ENCODE results near the gene PTPRC. TPM values are rescaled to one million over a fixed set of nuclear protein-coding genes. Genes with fewer than 3 reads are reported as not detected.

PTPRC gene
- total RNA-seq, 1 donor from 2014 or later: 33.4 TPM

GRCh38 chr1:198683449-198683848 is 44.6 kb downstream of the PTPRC start:
- Histone ChIP-seq H3K4me1 (no peaks in the 10 kb centered on the region), H3K27me3 (no peaks in the 10 kb centered on the region), H3K4me3 (no peak overlapping the region), H3K27ac (no peak overlapping the region), H3K9me3 (no peaks in the 10 kb centered on the region), H3K36me3 (no peaks in the 10 kb centered on the region)
- TF ChIP-seq POLR2AphosphoS5 (IDR thresholded peaks at IDR 0.05; ENCODE audit: insufficient read depth in 1 of 2, low read depth in 1 of 2) (no peak), POLR2A (IDR thresholded peaks at IDR 0.05) (no peak), CTCF (IDR thresholded peaks at IDR 0.05) (no peak)
- intact Hi-C loops (cut with DNase I): no loop called here
- no peak for DNase-seq (ENCODE audit: extremely low spot score in 2 of 2)

- no peak for DNase-seq (ENCODE audit: extremely low spot score in 2 of 2)
- no peak for TF ChIP-seq POLR2AphosphoS5 (IDR thresholded peaks at IDR 0.05; ENCODE audit: insufficient read depth in 1 of 2, low read depth in 1 of 2)
- no peak for TF ChIP-seq CTCF (IDR thresholded peaks at IDR 0.05)
- no peak for TF ChIP-seq POLR2A (IDR thresholded peaks at IDR 0.05)
- Histone ChIP-seq H3K27me3 (no peaks in the 10 kb centered on the region), H3K4me3 (no peak overlapping the region), H3K36me3 (no peaks in the 10 kb centered on the region), H3K27ac (no peak overlapping the region), H3K4me1 (no peaks in the 10 kb centered on the region), H3K9me3 (no peaks in the 10 kb centered on the region)
- intact Hi-C loops (cut with DNase I): no loop called here
These were observed 47.4 kb downstream of the PTPRC start for GRCh38 chr1:198686069-198686728.

- H3K4me1 ChIP-seq: no peaks in the 10 kb centered on the region
- intact Hi-C loops (cut with DNase I): no loop called here
- no peak overlapping the region for H3K4me3 ChIP-seq
- TF ChIP-seq POLR2A (IDR thresholded peaks at IDR 0.05) (no peak), CTCF (IDR thresholded peaks at IDR 0.05) (no peak), POLR2AphosphoS5 (IDR thresholded peaks at IDR 0.05; ENCODE audit: insufficient read depth in 1 of 2, low read depth in 1 of 2) (no peak)
- no peak overlapping the region for H3K27ac ChIP-seq
- no peaks in the 10 kb centered on the region for H3K9me3 ChIP-seq
- no peaks in the 10 kb centered on the region for H3K27me3 ChIP-seq
- no peak for DNase-seq (ENCODE audit: extremely low spot score in 2 of 2)
- no peaks in the 10 kb centered on the region for H3K36me3 ChIP-seq
These were observed 48.6 kb downstream of the PTPRC start for GRCh38 chr1:198687429-198687828.

GRCh38 chr1:198691063-198691462 is 52.2 kb downstream of the PTPRC start:
- H3K36me3 ChIP-seq: no peaks in the 10 kb centered on the region
- DNase-seq (ENCODE audit: extremely low spot score in 2 of 2): no peak
- no peaks in the 10 kb centered on the region for H3K27me3 ChIP-seq
- no peak overlapping the region for H3K4me3 ChIP-seq
- intact Hi-C loops (cut with DNase I): no loop called here
- no peaks in the 10 kb centered on the region for H3K9me3 ChIP-seq
- H3K4me1 ChIP-seq: no peaks in the 10 kb centered on the region
- TF ChIP-seq CTCF (IDR thresholded peaks at IDR 0.05) (no peak), POLR2A (IDR thresholded peaks at IDR 0.05) (no peak), POLR2AphosphoS5 (IDR thresholded peaks at IDR 0.05; ENCODE audit: insufficient read depth in 1 of 2, low read depth in 1 of 2) (no peak)
- no peak overlapping the region for H3K27ac ChIP-seq

- Histone ChIP-seq H3K36me3 (no peaks in the 10 kb centered on the region), H3K4me3 (no peak overlapping the region), H3K4me1 (no peaks in the 10 kb centered on the region), H3K27me3 (no peaks in the 10 kb centered on the region), H3K27ac (no peak overlapping the region), H3K9me3 (no peaks in the 10 kb centered on the region)
- TF ChIP-seq POLR2AphosphoS5 (IDR thresholded peaks at IDR 0.05; ENCODE audit: insufficient read depth in 1 of 2, low read depth in 1 of 2) (no peak), POLR2A (IDR thresholded peaks at IDR 0.05) (no peak), CTCF (IDR thresholded peaks at IDR 0.05) (no peak)
- DNase-seq (ENCODE audit: extremely low spot score in 2 of 2): no peak
- intact Hi-C loops (cut with DNase I): no loop called here
These were observed 54.5 kb downstream of the PTPRC start for GRCh38 chr1:198693321-198693720.

Measured in vagina (tissue), 2 donors.